Skin epidermis (tissue), 12 donors: ENCODE data around the gene PIK3R1.
A peak's percentile ranks its signal among the peaks of the same experiment; 100 is the strongest.

Experiments
- H3K27ac ChIP-seq, 21 experiments: fragments of 200-600 bp; sonication (generic) in 11 of 21; one replicate each; pipeline ENCODE4 v1.5.0; 2020; ENCODE audit warnings: mild to moderate bottlenecking in 3 of 21, inconsistent platforms in 2 of 21, moderate library complexity in 2 of 21
- H3K4me3 ChIP-seq, 7 experiments: fragments of 200-600 bp; sonication (generic) in 2 of 7; one replicate each; pipeline ENCODE4 v1.5.0; 2020; ENCODE audit warnings: inconsistent platforms in 2 of 7, mild to moderate bottlenecking in 2 of 7, moderate library complexity in 1 of 7

The PIK3R1 gene

DNA sequence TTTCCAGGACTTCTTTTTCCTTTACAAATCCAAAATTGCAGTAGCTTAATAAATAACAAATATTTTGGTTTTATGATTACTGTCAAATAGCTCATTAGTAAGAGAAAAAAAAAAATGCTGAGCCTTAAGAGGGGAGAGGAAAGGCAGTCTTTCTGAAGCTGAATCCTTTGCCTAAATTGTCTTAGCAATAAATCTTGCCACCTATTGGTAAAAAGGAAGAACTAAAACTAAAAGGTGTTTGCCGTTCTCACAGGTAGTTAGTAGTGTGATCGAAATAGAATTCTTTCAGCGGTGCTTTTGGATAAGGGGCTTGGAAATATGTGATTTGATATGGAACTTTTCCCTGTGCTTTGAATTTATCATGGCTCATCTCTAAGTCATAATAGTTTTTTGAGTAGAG, 31.2 kb downstream of the PIK3R1 start:
- H3K4me3 ChIP-seq = no peak overlapping the region
- peak overlapping the region in 1 of 21 experiments; percentile 43 for H3K27ac ChIP-seq

- H3K4me3 ChIP-seq = no peak overlapping the region
- H3K27ac ChIP-seq = peak overlapping the region in 2 of 21 experiments; percentile 3 to 43
These were observed 32.1 kb downstream of the PIK3R1 start for GRCh38 chr5:68247627-68248026.

DNA sequence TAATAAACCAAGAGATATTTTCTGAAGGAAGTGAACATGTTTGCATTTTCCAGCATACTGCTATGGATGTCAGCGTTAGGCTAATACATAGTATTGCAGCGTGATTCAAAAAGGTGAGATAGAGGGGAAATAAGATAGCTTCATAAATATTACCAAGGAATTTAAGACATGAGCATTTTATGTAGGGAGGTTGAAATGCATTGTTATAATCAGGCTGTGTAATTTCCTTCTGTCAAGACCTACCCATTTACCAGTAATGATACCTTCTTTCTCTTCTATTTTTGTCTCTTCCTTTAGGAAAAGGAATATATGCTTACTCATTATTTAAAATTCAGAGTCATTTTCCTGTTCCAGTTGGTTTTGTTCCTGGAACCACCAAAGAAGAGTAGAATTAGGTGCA, 33.3 kb downstream of the PIK3R1 start:
- H3K27ac ChIP-seq = peak overlapping the region in 3 of 21 experiments; percentile 3 to 22 (median 11)
- no peak overlapping the region for H3K4me3 ChIP-seq

GRCh38 chr5:68249520-68249919, 34.0 kb downstream of the PIK3R1 start:
- Histone ChIP-seq H3K4me3 (no peak overlapping the region), H3K27ac (peak overlapping the region in 13 of 21 experiments; percentile 3 to 81 (median 70))

DNA sequence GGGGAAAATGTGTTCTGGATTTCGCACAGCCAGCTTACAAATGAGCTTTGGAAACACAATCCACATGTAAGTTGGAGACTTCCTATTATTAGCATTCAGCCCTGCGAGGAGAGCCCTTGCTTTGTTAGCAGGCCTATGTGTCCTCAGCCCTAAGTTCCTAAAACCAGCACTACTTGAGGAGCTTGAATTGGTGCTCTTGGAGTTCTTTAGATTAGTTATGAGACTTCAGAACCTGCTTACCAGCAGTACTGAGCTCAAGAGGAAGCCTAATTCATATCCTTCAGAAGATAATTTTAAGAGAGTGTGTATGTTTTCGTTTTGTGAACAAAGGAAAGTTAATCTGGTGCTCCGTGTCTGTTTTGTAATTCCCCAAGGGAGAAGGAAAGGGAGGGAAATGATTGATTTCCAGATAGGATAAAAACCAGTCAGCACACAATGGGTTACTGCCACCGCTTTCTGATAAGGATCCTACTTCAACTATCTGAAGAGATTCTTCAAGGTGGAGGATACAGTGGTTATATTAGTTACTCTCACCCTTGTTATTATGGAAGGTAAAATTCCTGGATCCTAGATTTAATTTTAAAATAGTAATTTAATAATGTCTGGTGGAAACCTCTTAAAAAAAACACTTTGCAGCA, 35.2 kb downstream of the PIK3R1 start:
- no peak overlapping the region for H3K4me3 ChIP-seq
- peak overlapping the region in 18 of 21 experiments; percentile 3 to 81 (median 68) for H3K27ac ChIP-seq

- H3K4me3 ChIP-seq = no peak overlapping the region
- H3K27ac ChIP-seq = peak overlapping the region in 18 of 21 experiments; percentile 3 to 81 (median 68)
These were observed 35.8 kb downstream of the PIK3R1 start for GRCh38 chr5:68251386-68251785.

DNA sequence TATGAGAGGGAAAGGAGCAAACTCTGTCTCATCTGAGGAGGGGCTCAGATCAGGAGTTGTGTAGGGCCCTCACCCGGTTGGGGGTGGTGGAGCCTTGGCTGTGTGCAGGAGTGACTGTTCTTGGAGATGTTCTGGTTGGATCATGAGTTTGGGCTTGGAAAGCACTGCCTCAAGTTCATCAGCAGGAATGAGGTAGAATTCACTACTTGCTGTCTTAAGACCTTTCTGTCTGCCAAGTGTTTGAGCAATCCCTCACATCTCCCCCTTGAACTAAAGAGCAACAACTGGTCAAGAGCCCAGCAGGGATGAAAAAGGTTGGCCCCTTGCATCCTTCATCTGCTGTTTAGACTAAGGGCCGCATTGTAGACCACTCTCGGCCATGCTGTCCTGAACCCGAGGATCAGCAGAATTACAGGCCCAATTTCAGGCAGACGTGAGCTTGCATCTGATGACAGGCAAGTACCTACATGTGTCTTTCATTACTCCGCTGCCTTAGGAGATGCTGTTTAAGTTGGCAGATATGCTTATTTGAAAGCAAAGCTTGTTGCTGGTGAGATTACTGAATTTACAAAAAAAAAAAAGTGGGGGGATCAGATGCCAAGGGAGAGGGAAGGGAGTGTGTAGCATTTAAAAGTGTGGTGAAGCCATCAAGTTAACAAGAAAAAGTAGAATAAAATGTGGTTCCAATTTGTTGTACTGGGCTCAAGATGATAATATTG, 36.4 kb downstream of the PIK3R1 start:
- H3K4me3 ChIP-seq = no peak overlapping the region
- H3K27ac ChIP-seq = peak overlapping the region in 19 of 21 experiments; percentile 3 to 81 (median 67)

DNA sequence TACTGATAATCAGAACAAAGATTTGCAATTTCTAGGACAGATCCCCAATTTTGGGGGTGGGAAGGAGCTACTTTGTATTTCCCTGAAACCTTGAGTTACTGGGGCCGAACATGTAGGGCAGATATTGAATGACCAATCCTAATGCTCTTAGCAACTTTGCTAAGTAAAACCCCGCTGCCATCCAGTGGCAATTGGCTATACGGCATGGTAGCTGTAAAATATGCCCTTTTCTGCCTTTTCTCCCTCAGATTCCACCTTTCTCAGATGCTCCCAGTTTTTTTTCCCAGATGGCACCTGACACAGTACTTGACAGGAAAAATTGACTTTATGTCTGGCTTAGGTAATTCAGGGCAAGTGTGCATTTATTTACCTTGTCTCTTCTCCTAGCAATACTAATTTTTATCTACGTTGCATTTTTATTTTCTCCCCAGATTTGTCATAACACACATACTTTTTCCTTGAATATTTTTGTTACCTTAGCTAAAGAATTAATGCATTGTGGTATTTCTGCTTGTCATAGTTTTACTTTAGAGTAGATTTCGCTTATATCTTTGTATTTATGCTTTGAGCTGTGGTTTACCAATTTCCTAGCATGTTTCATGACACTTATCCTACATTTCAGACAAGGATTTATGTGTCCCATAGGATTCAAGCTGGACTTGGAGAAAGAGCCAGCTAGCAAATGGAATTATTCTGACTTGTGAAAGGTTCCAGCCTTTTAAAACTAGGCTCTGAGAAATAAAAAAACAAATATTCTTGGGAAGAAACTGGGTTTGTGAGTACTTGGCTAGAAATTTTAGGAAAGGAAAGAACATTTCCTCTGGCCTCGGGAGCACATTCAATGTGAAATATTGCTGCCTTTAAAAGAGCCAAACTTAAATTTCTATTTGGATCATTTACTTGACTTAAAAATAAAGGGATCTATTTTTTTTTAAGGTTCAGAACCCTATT, 37.4 kb downstream of the PIK3R1 start:
- H3K4me3 ChIP-seq = no peak overlapping the region
- H3K27ac ChIP-seq = peak overlapping the region in 18 of 21 experiments; percentile 1 to 81 (median 59)

DNA sequence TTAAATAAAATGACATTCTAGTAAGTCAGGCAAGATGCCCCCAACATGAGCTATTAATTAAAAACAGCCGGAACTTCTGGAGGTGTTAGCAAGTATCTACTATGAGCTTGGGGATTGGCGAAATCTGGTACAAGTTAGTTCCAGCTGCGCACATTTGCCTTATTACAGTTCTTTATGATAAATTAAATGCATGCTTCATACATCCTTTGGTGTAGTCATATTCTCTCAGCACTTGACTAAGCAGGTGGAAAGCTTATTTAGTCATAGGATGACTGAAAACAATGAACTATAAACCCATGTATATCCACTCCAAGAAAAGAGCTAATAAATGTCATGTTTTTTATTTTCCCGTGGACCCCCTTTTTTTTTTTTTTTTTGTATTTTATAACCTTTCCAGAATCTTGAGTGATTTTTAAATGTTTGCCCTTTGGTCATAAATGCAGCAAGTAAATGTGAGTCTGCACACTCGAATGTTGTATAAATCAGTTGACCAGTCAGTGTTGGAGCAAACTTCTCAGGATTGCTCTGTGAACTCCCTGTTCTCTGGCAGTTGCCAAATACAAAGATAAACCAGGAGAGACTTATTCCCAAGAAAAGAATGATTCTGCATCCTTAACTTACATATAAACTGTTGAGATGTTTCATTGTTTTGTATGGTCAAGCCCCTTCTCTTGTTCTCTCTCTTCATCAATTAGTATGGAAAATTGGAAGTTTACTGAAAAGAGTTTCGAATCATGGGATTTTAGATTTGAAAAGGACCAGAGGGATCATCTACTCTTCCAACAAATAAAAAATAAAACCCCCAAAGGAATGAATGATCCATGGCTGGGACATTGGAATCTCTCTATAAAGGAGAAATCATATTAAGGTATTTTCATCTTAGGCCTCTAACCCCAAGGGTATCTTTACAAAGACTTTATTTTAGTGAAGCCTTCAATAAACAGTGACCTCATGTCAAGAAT, 38.3 kb downstream of the PIK3R1 start:
- no peak overlapping the region for H3K4me3 ChIP-seq
- H3K27ac ChIP-seq = peak overlapping the region in 12 of 21 experiments; percentile 3 to 81 (median 30)

DNA sequence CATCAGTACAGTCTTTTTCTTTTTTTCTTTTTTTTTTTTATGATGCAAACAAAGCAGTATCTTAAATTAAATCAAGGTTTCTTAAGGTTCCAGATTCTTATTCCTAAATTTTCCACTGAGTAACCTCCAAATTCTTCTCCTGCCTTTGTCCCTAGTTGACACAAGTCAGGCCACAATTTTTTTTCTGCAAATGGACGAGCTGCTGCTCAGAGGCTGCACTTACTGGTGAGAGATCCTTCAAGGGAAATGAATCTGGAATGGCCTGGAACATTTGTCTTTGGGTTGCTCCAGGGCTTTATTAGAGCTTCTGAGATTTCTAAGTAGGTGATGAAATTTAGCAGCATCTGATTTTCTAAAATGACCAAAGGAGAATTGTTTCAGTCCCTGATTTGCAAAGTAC, 39.3 kb downstream of the PIK3R1 start:
- H3K27ac ChIP-seq = peak overlapping the region in 5 of 21 experiments; percentile 8 to 59 (median 47)
- H3K4me3 ChIP-seq = no peak overlapping the region

- Histone ChIP-seq H3K4me3 (no peak overlapping the region), H3K27ac (peak overlapping the region in 6 of 21 experiments; percentile 6 to 69 (median 50))
These were observed 40.0 kb downstream of the PIK3R1 start for GRCh38 chr5:68255305-68256120.

GRCh38 chr5:68257210-68257609, 41.7 kb downstream of the PIK3R1 start:
- H3K27ac ChIP-seq = peak overlapping the region in 7 of 21 experiments; percentile 3 to 69 (median 47)
- no peak overlapping the region for H3K4me3 ChIP-seq

- Histone ChIP-seq H3K4me3 (no peak overlapping the region), H3K27ac (peak overlapping the region in 5 of 21 experiments; percentile 7 to 63 (median 14))
These were observed 43.0 kb downstream of the PIK3R1 start for GRCh38 chr5:68258531-68258930.

DNA sequence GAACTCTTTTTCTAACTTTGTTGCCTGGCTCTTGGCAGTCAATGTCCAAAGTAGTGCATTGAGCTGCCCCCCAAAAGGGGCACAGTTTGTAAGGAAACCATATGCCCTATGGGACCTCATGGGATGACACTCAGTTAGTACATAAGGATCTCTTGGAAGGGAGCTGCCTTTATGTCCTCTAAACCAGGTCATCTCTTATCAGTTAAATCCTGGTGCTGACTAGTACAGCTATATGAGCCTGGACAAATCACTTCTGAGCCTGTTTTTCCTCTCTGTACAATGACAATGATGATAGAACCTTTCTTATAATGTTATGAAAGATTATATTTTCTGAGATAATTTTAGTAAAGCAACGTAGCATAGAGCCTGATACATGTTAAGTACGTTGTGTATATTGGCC, 44.1 kb downstream of the PIK3R1 start:
- Histone ChIP-seq H3K27ac (peak overlapping the region in 2 of 21 experiments; percentile 2 to 6), H3K4me3 (no peak overlapping the region)

- H3K27ac ChIP-seq = peak overlapping the region in 1 of 21 experiments; percentile 5
- H3K4me3 ChIP-seq = no peak overlapping the region
These were observed 44.9 kb downstream of the PIK3R1 start for GRCh38 chr5:68260467-68260866.

DNA sequence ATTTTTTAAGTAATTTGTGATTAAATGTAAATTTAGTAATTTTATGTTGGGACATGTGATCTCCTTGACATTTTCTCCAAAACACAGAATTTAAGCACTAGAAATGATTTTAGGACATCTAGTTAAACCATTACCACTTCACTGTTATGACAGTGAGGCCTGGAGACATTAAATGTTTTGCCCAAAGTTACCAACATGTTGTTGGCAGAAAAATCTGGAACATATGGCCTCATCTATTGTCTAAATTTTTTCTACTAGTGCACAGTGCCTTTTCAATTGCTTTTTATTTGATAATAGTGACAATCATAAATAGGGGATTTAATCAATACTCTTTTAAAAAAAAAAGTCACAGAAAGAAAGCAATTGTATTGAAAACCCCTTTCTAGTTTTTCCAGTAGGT, 45.6 kb downstream of the PIK3R1 start:
- peak overlapping the region in 7 of 21 experiments; percentile 1 to 32 (median 8) for H3K27ac ChIP-seq
- no peak overlapping the region for H3K4me3 ChIP-seq

DNA sequence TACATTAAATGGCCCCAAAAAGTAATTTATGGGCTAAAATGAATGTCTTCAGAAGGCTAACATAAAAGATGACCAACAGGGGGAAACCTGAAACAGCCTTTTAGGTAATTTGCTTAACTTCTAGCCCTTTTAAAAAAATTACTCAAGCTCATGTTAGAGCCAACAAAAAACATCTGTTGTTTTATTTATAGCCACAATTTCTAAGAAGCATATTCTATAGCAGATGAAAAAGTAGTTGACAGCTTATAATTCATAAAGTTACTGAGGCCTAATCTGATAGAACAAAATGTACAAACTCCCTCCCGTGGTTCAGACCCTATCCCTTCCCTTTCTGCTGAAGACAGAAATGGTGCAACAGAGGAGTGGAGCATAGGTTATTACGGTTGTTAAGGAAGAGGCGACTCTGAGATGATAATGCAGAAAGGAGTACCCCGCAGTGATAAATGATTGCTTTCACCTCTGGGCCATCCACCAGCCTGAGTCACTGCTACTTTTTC, 46.1 kb downstream of the PIK3R1 start:
- peak overlapping the region in 6 of 21 experiments; percentile 1 to 60 (median 23) for H3K27ac ChIP-seq

More for the DNA sequence above, 46.1 kb downstream of the PIK3R1 start:
- H3K4me3 ChIP-seq = no peak overlapping the region
